ENCODE results near the gene FBXL7. TPM values are rescaled to one million over a fixed set of nuclear protein-coding genes. Genes with fewer than 3 reads are reported as not detected.

Gene FBXL7
- total RNA-seq, 1 donor from 2014 or later, result not detected

DNA sequence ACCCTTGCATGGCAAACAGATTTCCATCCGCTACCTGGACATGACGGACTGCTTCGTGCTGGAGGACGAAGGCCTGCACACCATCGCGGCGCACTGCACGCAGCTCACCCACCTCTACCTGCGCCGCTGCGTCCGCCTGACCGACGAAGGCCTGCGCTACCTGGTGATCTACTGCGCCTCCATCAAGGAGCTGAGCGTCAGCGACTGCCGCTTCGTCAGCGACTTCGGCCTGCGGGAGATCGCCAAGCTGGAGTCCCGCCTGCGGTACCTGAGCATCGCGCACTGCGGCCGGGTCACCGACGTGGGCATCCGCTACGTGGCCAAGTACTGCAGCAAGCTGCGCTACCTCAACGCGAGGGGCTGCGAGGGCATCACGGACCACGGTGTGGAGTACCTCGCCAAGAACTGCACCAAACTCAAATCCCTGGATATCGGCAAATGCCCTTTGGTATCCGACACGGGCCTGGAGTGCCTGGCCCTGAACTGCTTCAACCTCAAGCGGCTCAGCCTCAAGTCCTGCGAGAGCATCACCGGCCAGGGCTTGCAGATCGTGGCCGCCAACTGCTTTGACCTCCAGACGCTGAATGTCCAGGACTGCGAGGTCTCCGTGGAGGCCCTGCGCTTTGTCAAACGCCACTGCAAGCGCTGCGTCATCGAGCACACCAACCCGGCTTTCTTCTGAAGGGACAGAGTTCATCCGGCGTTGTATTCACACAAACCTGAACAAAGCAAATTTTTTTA lies 436.7 kb downstream of the FBXL7 start:
- intact Hi-C loops (cut with micrococcal nuclease), result no loop called here

DNA sequence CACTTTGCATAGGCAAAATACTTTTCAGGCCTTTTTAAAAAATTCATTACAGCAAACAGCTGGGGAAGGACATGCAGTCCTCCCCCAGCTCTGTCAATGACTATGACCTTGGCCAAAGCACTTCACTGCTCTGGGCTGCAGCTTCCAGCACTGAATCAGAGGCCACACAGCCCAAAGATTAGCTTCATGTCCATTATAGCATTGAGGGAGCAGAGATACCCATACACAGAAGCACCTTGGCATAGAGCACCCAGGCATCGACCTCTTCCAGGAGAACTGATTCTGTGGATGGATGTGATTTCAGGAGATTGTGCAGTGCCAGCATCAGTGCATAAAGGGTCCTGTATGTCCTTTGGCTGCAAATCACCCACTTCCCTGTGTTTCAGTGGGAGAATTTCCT lies 437.7 kb downstream of the FBXL7 start:
- intact Hi-C loops (cut with micrococcal nuclease), result no loop called here

DNA sequence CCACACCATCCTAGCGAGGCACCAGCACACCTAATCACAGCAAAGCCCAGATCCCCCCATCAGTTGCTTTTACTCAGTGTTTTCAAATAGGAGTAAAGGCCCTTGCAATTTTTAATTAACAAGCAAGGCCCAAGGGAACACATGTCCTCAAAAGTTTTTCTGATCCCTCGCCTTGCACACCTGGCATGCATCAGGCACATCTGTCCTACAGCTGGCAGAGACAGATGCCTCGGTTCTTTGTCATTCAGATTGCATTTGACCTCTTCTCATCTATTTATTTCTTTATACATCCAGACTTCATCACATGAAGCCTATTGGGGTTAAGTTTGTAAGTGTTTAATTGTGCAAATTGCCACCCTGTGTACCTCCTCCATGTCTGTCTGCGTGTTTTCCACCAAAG lies 438.2 kb downstream of the FBXL7 start:
- intact Hi-C loops (cut with micrococcal nuclease), result no loop called here

DNA sequence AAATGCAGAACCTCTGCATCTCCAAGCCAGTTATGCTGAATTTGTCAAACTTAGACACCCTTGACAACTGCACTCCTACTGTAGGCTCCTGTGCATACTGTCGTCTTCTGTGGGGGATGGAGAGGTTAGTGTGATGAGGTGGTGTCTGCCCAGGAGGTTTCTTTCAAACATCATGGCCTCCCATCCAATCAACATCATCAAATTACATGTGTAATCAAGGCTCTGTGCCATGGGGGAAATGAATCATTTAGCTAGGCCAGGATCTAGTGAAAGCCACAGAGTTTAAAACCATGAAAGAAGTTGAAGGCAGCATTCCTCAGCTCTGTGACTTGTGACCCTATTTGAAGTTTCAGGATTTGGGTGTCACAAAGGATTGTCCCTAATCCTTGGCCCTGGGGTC lies 439.0 kb downstream of the FBXL7 start:
- intact Hi-C loops (cut with micrococcal nuclease), result no loop called here

DNA sequence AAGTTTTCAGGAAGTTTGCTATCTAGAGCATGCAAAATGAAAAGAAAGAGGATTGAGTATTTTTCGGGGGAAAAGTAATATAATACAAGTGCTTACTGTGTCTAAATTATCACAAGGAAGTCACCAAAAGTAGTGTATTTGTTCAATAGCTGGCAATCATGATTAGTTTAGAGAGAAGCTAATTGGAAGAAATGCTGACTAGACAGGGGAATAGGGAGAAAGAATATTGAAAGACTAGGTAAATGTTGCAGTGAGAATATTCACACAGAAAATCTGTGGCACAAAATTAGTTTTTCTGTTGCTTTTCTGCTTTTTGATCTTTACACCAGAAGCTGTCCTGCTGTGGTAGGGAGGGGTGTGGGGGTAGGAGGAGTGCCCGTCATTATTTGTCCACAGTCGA lies 440.9 kb downstream of the FBXL7 start:
- intact Hi-C loops (cut with micrococcal nuclease), result no loop called here

DNA sequence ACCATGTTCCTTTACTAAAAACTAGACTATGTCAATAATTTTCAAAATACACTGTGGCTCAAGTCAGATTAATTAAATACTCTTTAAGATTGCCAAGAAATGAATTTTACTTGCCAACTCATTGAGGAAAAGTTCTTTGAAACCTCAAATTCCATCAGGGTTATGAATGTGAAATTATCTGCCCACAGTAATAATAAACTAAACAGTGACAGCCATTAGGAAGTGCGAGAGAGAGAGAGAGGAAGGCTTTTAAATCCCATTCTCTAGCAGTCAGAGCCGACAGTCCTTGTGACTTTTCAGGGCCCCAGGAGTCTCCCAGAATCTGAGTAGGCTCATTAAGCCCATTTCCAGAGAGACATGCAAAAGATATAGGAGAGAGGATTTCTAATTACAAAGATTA lies 443.5 kb downstream of the FBXL7 start:
- intact Hi-C loops (cut with micrococcal nuclease), result no loop called here

DNA sequence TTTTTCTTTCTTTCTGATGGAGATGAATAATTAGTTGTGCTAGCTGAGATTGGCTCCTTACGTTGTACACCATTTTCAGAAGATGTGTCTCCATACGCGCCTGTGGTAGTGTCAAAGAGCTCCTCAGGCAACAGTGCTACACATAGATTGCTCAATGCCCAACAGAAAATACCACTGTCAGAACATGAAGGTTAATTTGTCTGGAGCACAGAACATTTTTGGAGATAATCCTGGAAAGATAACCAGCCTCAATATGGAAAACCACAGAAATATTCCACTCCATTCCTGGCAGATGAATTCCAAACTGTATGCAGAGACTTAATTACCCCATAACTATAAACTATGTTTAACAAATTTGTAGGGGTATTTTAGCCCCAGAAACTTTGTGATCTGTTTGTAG lies 446.0 kb downstream of the FBXL7 start:
- intact Hi-C loops (cut with micrococcal nuclease), result no loop called here

DNA sequence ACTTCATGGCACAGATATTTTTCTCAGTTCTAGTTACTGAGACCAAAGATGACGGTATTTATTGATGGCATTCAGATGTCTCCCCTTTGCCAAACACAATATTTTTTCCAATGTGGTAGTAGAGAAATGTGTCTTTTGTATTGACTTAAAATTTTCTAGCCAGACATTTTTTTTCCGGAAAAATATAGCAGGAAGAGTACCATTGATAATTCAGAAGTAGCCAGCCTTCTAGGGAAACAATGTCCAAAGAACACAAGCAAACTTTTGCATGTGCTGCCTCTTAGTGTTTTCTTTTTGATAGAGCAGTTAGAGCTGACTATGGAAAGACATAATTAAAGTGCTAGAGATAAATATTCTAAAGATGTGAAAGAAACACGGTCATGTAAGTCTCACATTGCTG lies 448.2 kb downstream of the FBXL7 start:
- intact Hi-C loops (cut with micrococcal nuclease), result no loop called here

DNA sequence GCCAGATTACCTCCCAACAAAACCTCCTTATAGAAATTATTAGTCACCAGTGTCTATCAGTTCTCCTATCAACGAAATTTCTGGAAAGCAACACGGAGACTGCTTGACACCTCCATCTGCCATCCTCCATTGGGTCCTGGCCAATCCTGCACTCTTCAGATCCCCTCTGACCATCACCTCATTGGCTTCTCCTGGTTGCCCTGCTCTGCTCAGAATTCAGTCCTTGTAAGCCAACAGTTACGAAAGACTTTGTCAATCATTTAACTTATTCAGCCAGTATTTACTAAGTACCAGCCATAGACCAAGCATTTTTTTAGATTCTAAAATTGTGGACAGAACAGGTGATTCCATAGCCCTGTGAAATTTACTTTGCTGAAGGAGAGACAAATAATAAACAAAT lies 451.1 kb downstream of the FBXL7 start:
- intact Hi-C loops (cut with micrococcal nuclease), result no loop called here

DNA sequence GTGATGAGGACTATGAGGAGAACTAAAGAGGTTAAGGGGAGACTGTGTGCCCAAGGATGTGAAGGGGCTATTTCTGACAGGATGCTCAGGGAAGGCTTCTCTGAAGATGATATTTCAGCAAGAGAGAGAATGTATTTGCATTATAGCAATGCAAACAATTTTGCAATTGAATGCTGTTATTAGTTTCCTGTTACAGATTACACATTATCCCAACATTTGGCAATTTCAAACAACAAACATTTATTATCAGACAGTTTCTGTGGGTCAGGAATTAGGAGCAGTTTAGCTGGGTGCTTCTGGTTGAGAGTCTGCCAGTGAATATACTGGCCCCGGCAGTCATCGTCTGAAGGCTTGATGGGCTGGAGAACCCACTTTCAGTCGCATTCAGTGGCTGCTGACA lies 451.6 kb downstream of the FBXL7 start:
- intact Hi-C loops (cut with micrococcal nuclease), result no loop called here

DNA sequence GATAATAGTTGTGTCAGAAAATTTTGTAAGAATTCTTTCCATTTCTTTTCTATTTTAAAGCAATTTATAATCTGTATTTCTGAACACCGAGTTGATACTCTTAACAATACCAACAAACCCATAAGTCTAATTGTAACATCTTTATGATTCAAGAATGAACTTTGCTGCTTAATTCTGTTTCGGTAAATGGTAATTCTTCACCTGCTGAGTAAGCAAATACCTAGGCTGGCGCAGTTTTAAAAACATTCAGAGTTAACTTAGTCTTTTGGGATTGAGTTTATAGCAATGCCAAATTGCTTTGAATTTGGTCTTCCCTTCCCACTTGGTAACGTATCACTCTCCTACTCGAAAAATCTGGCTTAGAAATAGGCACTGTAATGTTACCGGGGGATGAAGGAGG lies 456.6 kb downstream of the FBXL7 start:
- intact Hi-C loops (cut with micrococcal nuclease), result no loop called here

DNA sequence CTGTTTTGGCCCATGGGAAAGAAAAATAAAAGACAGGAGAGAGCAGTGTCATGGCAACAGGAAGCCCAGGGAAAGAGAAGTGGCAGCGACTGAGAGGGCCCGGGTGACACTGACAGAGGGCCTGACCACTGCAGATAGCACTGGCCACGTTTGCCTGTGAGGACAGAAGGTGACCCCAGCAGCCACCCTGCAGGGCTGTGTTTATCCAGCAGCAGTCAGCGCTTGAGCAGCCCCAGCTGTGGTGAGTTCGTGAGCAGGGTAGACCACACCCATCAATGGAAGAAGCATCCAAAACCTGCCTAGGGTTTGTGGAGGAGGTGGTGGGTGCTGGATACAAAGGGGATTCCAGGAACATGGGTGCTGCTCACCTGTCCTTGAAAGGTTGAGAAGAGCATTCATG lies 457.1 kb downstream of the FBXL7 start:
- intact Hi-C loops (cut with micrococcal nuclease), result no loop called here

DNA sequence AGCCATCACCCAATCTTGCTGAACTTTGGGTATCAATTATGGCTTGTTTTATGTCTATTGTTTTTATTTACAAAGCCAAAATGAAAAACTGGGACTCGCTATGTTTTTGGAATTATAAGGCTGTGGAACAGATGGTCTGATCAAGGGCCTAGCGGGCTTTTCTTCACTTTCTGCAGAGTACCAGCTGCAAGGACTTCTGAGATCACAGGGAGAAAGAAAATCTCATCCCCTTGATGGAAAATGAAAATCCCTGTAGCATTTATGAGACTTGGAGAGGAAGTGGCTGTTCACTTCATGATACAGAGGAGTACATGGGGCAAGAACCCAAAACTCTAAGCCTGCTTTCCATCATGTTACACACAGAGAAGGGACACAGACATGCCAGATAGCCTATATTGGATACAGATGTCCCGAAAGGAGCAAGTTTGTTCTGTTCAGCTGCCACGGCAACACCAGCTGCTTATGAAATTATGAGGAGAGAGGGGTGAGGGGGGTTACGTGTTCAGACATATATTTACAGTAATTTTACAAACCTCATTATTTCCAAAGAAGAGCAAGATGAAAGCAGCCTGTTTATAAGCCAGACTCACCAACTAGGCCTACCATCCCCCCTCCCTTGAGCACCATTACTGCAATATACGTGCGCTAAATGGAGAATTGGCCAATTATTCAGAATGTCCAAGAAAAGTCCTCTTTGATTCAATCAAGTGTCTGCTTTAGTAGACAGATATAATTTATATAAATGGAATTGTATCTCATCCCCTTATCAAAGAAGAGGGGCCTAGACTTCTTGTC lies 459.6 kb downstream of the FBXL7 start:
- intact Hi-C loops (cut with micrococcal nuclease), result no loop called here

DNA sequence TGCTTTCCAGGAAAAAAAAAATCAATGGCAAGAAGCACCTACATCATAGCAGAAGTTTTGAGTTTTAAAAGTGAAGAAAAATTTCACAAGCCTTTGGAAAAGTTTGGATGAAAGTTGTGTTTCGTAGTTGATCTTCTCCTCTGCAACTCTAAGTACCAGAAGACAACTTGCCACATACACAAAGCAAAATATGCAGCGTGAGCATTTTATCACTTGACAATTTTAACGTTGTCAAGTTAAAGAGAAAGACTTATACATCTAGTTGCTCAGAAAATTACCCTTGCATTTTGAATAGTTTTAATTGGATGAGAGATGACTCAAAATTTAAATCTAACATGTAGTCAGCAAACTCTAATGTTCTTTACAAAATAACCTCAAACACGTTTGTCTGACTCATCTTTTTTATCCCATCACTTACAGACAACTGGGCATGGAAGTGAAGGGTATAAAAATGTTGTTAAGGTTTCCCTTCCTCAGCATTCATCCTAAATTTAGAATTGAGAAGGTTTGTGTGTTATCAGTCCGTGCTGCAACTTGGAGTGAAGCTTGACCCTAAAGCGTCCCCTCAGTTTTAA lies 466.2 kb downstream of the FBXL7 start:
- intact Hi-C loops (cut with micrococcal nuclease), result no loop called here

DNA sequence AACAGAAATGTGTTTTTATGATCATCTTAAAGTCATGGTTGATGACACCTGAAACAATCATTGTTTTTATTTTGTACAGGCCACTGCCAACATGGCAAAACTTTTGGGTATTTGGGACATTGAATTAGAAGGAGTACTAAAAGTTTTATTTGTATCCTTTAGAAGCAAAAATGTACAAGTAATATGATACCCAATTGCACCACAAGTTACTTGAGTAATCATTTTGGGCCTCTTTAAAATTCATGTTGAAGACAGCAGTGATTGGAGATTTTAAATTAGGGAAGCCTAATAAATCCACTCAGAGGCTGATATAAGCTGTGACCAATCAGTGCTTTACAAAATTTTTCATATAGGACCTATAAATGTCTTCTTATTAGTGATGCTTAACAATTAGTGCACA lies 466.7 kb downstream of the FBXL7 start:
- intact Hi-C loops (cut with micrococcal nuclease), result no loop called here

DNA sequence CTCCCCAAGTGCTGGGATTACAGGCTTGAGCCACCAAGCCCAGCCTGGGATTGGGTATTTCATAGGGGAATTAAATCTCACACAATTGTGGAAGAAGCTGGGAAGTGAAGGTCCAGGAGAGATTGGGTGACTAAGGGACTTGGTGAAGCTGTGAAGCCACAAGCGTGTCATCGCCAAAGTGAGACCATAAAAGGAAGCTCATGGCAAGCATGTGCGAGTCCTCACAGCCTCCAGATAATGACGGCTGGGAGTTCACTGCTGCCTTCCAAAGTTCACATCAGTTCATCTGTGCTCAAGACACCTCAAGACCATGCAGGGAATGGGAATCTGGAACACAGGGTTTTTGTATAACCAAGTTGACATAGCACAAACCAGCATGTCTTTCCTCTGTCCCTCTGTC lies 469.0 kb downstream of the FBXL7 start:
- intact Hi-C loops (cut with micrococcal nuclease), result no loop called here

DNA sequence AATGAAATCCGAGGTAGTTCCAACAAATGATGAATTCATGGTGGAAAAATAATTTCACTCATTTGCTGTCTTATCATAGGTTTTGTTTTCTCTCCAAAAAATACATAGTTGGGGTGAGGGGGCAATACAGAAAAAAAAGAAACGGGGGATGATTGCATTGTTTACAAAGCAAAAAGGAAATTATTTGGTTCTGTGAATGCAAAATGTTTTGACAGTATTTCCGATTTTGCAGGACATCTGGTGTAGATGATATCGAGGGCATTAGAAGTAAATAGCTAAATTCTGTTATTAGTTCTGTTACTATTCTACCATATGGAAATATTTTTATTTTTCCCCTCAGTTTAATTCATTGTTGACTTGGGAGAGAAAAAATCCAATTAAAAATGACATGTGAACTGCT lies 477.9 kb downstream of the FBXL7 start:
- intact Hi-C loops (cut with micrococcal nuclease), result no loop called here

DNA sequence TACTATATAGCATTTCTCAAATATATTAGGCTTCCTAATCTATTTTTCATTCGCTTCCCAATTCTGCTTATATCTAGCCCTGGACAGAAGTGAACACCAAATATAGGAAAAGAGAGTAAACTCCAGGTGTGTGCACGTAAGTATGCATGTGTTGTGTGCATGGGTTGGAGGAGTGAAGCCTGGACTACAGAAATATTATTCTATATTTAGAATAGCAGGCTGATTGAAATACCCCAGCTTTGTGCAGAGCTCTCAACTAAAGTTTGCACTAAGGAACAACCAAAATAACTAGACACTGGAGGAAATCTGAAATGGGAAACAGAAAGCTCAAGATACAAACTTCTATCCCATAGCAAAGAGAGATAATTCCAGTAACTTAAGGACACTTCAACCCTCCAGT lies 480.9 kb downstream of the FBXL7 start:
- intact Hi-C loops (cut with micrococcal nuclease), result no loop called here

DNA sequence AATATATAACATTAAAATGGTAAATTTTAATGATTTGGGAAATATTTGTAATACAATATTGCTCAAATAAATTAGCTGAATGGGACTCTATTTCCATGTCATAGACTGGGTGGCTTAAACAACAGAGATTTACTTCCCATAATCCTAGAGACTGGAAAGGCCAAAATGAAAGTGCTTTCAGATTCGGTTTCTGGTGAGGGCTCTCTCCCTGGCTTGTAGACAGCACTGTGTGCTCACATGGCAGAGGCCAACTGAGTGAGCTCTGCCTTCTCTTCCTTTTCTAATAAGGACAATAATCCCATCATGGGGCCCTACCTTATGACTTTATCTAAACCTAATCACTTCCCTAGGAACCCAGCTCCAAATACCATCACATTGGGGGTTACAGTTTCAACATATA lies 483.4 kb downstream of the FBXL7 start:
- intact Hi-C loops (cut with micrococcal nuclease), result no loop called here
